ENCODE measurements around the gene LRSAM1. TPM values are rescaled to one million over a fixed set of nuclear protein-coding genes. Genes with fewer than 3 reads are reported as not detected.

Gene LRSAM1
- total and polyA plus RNA-seq, 4 donors = 6.6 to 9.7 (median 7.1) TPM

- no peaks in the 10 kb centered on the region for H3K27me3 ChIP-seq (ENCODE audit: control insufficient read depth in 4 of 4, insufficient read depth in 4 of 4, low read length in 3 of 4)
- WGBS = 92% methylated on average over 12 of the region's 12 CpGs
- H3K4me1 ChIP-seq (ENCODE audit: control insufficient read depth in 4 of 4, insufficient read depth in 4 of 4, low read length in 3 of 4) = no peaks in the 10 kb centered on the region
- no peak overlapping the region for H3K4me3 ChIP-seq (ENCODE audit: low read depth in 1 of 3, low read length in 3 of 3)
- H3K36me3 ChIP-seq (ENCODE audit: control insufficient read depth in 4 of 4, insufficient read depth in 3 of 4, low read depth in 1 of 4, low read length in 3 of 4) = peaks cover 14 to 63% (median 54%) of the 10 kb centered on the region in 4 donors
- peak in 1 of 2 donors; percentile 25 for TF ChIP-seq RAD21 (IDR thresholded peaks at IDR 0.05)
- TF ChIP-seq FOXA2 (IDR thresholded peaks at IDR 0.05) = no peak
- H3K9me3 ChIP-seq (ENCODE audit: control insufficient read depth in 4 of 4, low read length in 3 of 4) = no peaks in the 10 kb centered on the region
- H3K9ac ChIP-seq (ENCODE audit: low read depth in 1 of 2, low read length in 2 of 2) = no peak overlapping the region
- no peak overlapping the region for H3K27ac ChIP-seq (ENCODE audit: low read depth in 1 of 2, low read length in 2 of 2)
- no peak for DNase-seq (ENCODE audit: low spot score)
Measured at GRCh38 chr9:127437497-127438264, 13.6 kb upstream of the LRSAM1 start.

- 96% methylated on average over 9 of the region's 9 CpGs for WGBS
Measured at GRCh38 chr9:127438394-127438793, 12.9 kb upstream of the LRSAM1 start.

GRCh38 chr9:127444283-127444920 lies 6.9 kb upstream of the LRSAM1 start:
- H3K27me3 ChIP-seq (ENCODE audit: control insufficient read depth in 4 of 4, insufficient read depth in 4 of 4, low read length in 3 of 4) = no peaks in the 10 kb centered on the region
- no peak for DNase-seq (ENCODE audit: low spot score)
- TF ChIP-seq FOXA1 (IDR thresholded peaks at IDR 0.05) = no peak
- TF ChIP-seq FOXA2 (IDR thresholded peaks at IDR 0.05) = no peak
- no peak for TF ChIP-seq HNF4A (conservative IDR thresholded peaks at IDR 0.05)
- TF ChIP-seq REST (IDR thresholded peaks at IDR 0.05) = no peak
- H3K9me3 ChIP-seq (ENCODE audit: control insufficient read depth in 4 of 4, low read length in 3 of 4) = peaks cover 8 to 11% (median 10%) of the 10 kb centered on the region in 4 donors
- H3K27ac ChIP-seq (ENCODE audit: low read depth in 1 of 2, low read length in 2 of 2) = no peak overlapping the region
- peak overlapping the region in 1 of 3 donors; percentile 12 for H3K4me3 ChIP-seq (ENCODE audit: low read depth in 1 of 3, low read length in 3 of 3)
- H3K9ac ChIP-seq (ENCODE audit: low read depth in 1 of 2, low read length in 2 of 2) = no peak overlapping the region
- WGBS = 94% methylated on average over 17 of the region's 17 CpGs
- H3K4me1 ChIP-seq (ENCODE audit: control insufficient read depth in 4 of 4, insufficient read depth in 4 of 4, low read length in 3 of 4) = peaks cover 3 to 14% (median 12%) of the 10 kb centered on the region in 4 donors
- H3K36me3 ChIP-seq (ENCODE audit: control insufficient read depth in 4 of 4, insufficient read depth in 3 of 4, low read depth in 1 of 4, low read length in 3 of 4) = peaks cover 20 to 71% (median 60%) of the 10 kb centered on the region in 4 donors

More at GRCh38 chr9:127438394-127438793, 12.9 kb upstream of the LRSAM1 start:
- peaks cover 14 to 65% (median 55%) of the 10 kb centered on the region in 4 donors for H3K36me3 ChIP-seq (ENCODE audit: control insufficient read depth in 4 of 4, insufficient read depth in 3 of 4, low read depth in 1 of 4, low read length in 3 of 4)
- H3K9me3 ChIP-seq (ENCODE audit: control insufficient read depth in 4 of 4, low read length in 3 of 4) = no peaks in the 10 kb centered on the region
- H3K4me3 ChIP-seq (ENCODE audit: low read depth in 1 of 3, low read length in 3 of 3) = no peak overlapping the region
- no peaks in the 10 kb centered on the region for H3K4me1 ChIP-seq (ENCODE audit: control insufficient read depth in 4 of 4, insufficient read depth in 4 of 4, low read length in 3 of 4)
- no peak overlapping the region for H3K27ac ChIP-seq (ENCODE audit: low read depth in 1 of 2, low read length in 2 of 2)
- no peak for DNase-seq (ENCODE audit: low spot score)
- no peak for TF ChIP-seq RAD21 (IDR thresholded peaks at IDR 0.05)
- no peak for TF ChIP-seq MAX (IDR thresholded peaks at IDR 0.05)
- TF ChIP-seq GABPA (IDR thresholded peaks at IDR 0.05 in 1 of 2, conservative IDR thresholded peaks at IDR 0.05 in 1 of 2) = no peak
- TF ChIP-seq HNF4A (conservative IDR thresholded peaks at IDR 0.05) = no peak
- TF ChIP-seq YY1 (IDR thresholded peaks at IDR 0.05) = no peak
- no peak for TF ChIP-seq RXRA (IDR thresholded peaks at IDR 0.05)
- no peaks in the 10 kb centered on the region for H3K27me3 ChIP-seq (ENCODE audit: control insufficient read depth in 4 of 4, insufficient read depth in 4 of 4, low read length in 3 of 4)
- H3K9ac ChIP-seq (ENCODE audit: low read depth in 1 of 2, low read length in 2 of 2) = no peak overlapping the region

All from liver (tissue), 9 donors.